Liver (tissue), 9 donors: ENCODE results near the gene OPN4. TPM values are rescaled to one million over a fixed set of nuclear protein-coding genes. Genes with fewer than 3 reads are reported as not detected.

Experiments
- DNase-seq: peaks from one replicate; pipeline ENCODE4 v3.0.0-alpha.2; 2017; ENCODE audit warnings: low spot score
- H3K27ac ChIP-seq, 2 donors: one replicate each; pipeline ENCODE4 v1.7.0; 2013; ENCODE audit warnings: inconsistent platforms in 2 of 2, low read length in 2 of 2, control low read depth in 1 of 2, low read depth in 1 of 2, mild to moderate bottlenecking in 1 of 2
- H3K27me3 ChIP-seq, 4 donors: one replicate each; pipeline versions ENCODE4 v1.6.1 to v1.7.0; 2013; ENCODE audit warnings: low read length in 3 of 4, inconsistent platforms in 1 of 4, mild to moderate bottlenecking in 1 of 4, moderate library complexity in 1 of 4; ENCODE audit not compliant: control insufficient read depth in 4 of 4, insufficient read depth in 4 of 4
- H3K36me3 ChIP-seq, 4 donors: one replicate each; pipeline versions ENCODE4 v1.6.1 to v1.7.0; 2013; ENCODE audit warnings: low read length in 3 of 4, mild to moderate bottlenecking in 3 of 4, low read depth in 1 of 4, moderate library complexity in 1 of 4; ENCODE audit not compliant: control insufficient read depth in 4 of 4, insufficient read depth in 3 of 4
- H3K4me1 ChIP-seq, 4 donors: one replicate each; pipeline versions ENCODE4 v1.6.1 to v1.7.0; 2013; ENCODE audit warnings: low read length in 3 of 4, mild to moderate bottlenecking in 3 of 4, moderate library complexity in 1 of 4; ENCODE audit not compliant: control insufficient read depth in 4 of 4, insufficient read depth in 4 of 4
- H3K4me3 ChIP-seq, 3 donors: one replicate each; pipeline versions ENCODE4 v1.6.1 to v1.7.0; 2013; ENCODE audit warnings: low read length in 3 of 3, control low read depth in 1 of 3, low read depth in 1 of 3, mild to moderate bottlenecking in 1 of 3
- H3K9ac ChIP-seq, 2 donors: one replicate each; pipeline ENCODE4 v1.7.0; 2013; ENCODE audit warnings: low read length in 2 of 2, mild to moderate bottlenecking in 2 of 2, moderate library complexity in 2 of 2, control low read depth in 1 of 2, low read depth in 1 of 2
- H3K9me3 ChIP-seq, 4 donors: one replicate each; pipeline versions ENCODE4 v1.6.1 to v1.7.0; 2013; ENCODE audit warnings: low read length in 3 of 4; ENCODE audit not compliant: control insufficient read depth in 4 of 4
- EGR1 ChIP-seq, 2 donors: IDR thresholded peaks; 2 replicates each; pipeline ENCODE4 v1.6.1; 2016 to 2018; ENCODE audit warnings: antibody characterized with exemption in 2 of 2, low read depth in 2 of 2
- FOXA1 ChIP-seq: IDR thresholded peaks from 2 replicates; pipeline ENCODE4 v1.6.1; 2016; ENCODE audit warnings: antibody characterized with exemption
- GABPA ChIP-seq, 2 donors: IDR thresholded peaks in 1 of 2; conservative IDR thresholded peaks in 1 of 2; 2 replicates each; pipeline ENCODE4 v1.6.1; 2016; ENCODE audit warnings: antibody characterized with exemption in 2 of 2, mild to moderate bottlenecking in 1 of 2, moderate library complexity in 1 of 2
- HNF4A ChIP-seq, 2 donors: conservative IDR thresholded peaks; 2 replicates each; pipeline ENCODE4 v1.6.1; 2016; ENCODE audit warnings: antibody characterized with exemption in 2 of 2, mild to moderate bottlenecking in 2 of 2
- HNF4G ChIP-seq: IDR thresholded peaks from 2 replicates; pipeline ENCODE4 v1.6.1; 2016; ENCODE audit warnings: antibody characterized with exemption
- JUND ChIP-seq, 2 donors: IDR thresholded peaks; 2 replicates each; pipeline ENCODE4 v1.6.1; 2016; ENCODE audit warnings: antibody characterized with exemption in 2 of 2
- NR2F2 ChIP-seq: IDR thresholded peaks from 2 replicates; pipeline ENCODE4 v1.6.1; 2016; ENCODE audit warnings: antibody characterized with exemption
- RAD21 ChIP-seq, 2 donors: IDR thresholded peaks; 2 replicates each; pipeline ENCODE4 v1.6.1; 2016; ENCODE audit warnings: antibody characterized with exemption in 2 of 2, mild to moderate bottlenecking in 2 of 2
- RXRA ChIP-seq, 2 donors: IDR thresholded peaks; 2 replicates each; pipeline ENCODE4 v1.6.1; 2017 to 2018; ENCODE audit warnings: antibody characterized with exemption in 2 of 2, mild to moderate bottlenecking in 1 of 2
- SP1 ChIP-seq: IDR thresholded peaks from 2 replicates; pipeline ENCODE4 v1.6.1; 2018; ENCODE audit warnings: antibody characterized with exemption, mild to moderate bottlenecking
- YY1 ChIP-seq: IDR thresholded peaks from 2 replicates; pipeline ENCODE4 v1.6.1; 2016; ENCODE audit warnings: antibody characterized with exemption, mild to moderate bottlenecking
- WGBS: extraction: QIAGEN DNeasy Blood & Tissue Kit; methylation state at CpG from one replicate; pipeline ENCODE4 v1.1.7; 2013; 5-methylcytosine and 5-hydroxymethylcytosine counted together
- polyA plus RNA-seq, 2 donors: library from polyadenylated mRNA; stranded (reverse) in 1 of 2; unstranded in 1 of 2; fragments of 200-250 nt in 1 of 2; fragments of >200 nt in 1 of 2; fragmentation: Nextera tagmentation in 1 of 2; extraction: Ambion mirVana in 1 of 2; gene quantifications; one replicate each; pipeline versions ENCODE4 v1.2.1 to v1.2.3, GENCODE V29; 2013 to 2015
- total RNA-seq, 2 donors: library from RNA; depleted of rRNA; stranded (reverse); fragments of >200 nt; gene quantifications; one replicate each; pipeline ENCODE4 v1.2.3, GENCODE V29; 2014
- TF ChIP-seq, protein P1 (sequence below): IDR thresholded peaks from 2 replicates; pipeline ENCODE4 v1.6.1; 2016; ENCODE audit warnings: antibody characterized with exemption
- TF ChIP-seq, protein P2 (sequence below): IDR thresholded peaks from 2 replicates; pipeline ENCODE4 v1.6.1; 2016; ENCODE audit warnings: antibody characterized with exemption, mild to moderate bottlenecking
- TF ChIP-seq, protein P3 (sequence below): IDR thresholded peaks from 2 replicates; pipeline ENCODE4 v1.6.1; 2016; ENCODE audit warnings: antibody characterized with exemption
- TF ChIP-seq, protein P4 (sequence below): fragments of 150-350 bp; IDR thresholded peaks from 2 replicates; pipeline ENCODE4 v1.5.1; 2017; ENCODE audit warnings: improper control_type of control experiment, low read depth, low read length; ENCODE audit not compliant: missing input control
- donor health status: healthy.
- donor health status: healthy.
- donor health status: healthy.
- donor health status: healthy.
- donor health status: healthy.

Gene OPN4
- total and polyA plus RNA-seq, 4 donors: not detected

DNA sequence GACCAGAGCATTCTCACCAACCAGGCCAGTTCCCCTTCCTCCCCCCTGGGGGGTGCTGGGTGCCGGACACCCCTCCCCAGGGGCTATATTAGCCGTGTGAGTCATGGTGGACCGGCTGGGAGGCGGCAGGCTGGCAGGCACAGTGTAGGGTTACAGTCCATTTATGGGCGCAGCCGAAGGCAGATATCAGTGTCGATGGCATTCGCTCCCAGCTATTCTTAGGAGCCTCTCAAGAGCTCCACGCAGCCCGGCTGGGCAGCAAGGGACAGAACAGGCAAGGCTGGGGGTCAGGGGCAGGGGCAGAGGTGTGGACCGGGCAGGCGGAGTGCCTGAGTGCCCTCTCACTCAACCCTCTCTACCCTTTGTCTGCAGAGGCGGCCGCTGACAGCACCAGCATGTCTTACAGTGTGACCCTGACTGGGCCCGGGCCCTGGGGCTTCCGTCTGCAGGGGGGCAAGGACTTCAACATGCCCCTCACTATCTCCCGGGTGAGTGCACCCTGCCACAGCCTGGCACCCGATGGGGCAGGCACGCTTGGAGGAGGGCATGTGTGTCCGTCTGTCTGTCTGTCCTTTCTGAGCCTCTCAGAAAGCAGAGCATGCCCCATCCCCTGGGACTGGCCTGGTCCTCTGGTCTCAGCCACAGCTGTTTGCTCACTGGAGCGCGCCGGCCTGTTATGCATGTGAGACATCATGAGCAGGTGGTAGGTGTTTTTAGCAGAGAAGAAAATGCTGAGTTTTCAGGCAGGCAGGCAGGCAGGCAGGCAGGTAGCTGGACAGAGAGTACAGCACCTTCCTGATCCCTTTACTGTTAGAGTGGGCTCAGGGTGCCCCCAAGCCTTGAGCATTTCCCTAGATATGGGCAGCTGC, 14.2 kb downstream of the OPN4 start, which contains the start of gene LDB3:
Gene LDB3, plus strand, starts transcription at position 215 of the 869 bp plus-strand sequence. Its CDS starts 181 bp downstream, at position 396.
- H3K9me3 ChIP-seq: no peaks in the 10 kb centered on the region
- DNase-seq: no peak
- no peaks in the 10 kb centered on the region for H3K27me3 ChIP-seq
- TF ChIP-seq RAD21 (IDR thresholded peaks at IDR 0.05): no peak
- no peak for TF ChIP-seq JUND (IDR thresholded peaks at IDR 0.05)
- TF ChIP-seq SP1: no peak
- TF ChIP-seq GABPA (IDR thresholded peaks at IDR 0.05 in 1 of 2, conservative IDR thresholded peaks at IDR 0.05 in 1 of 2): no peak
- no peak for TF ChIP-seq FOXA1
- no peak for TF ChIP-seq HNF4G
- no peak for TF ChIP-seq EGR1 (IDR thresholded peaks at IDR 0.05; ENCODE audit: low read depth in 2 of 2)
- no peak for TF ChIP-seq RXRA (IDR thresholded peaks at IDR 0.05)
- TF ChIP-seq YY1: no peak
- no peak for TF ChIP-seq NR2F2
- no peak within 1 kb of the TSS for H3K27ac ChIP-seq
- no peak within 1 kb of the TSS for H3K9ac ChIP-seq
- H3K36me3 ChIP-seq: no peaks in the 10 kb centered on the region
- WGBS: 83% methylated on average over 23 of the region's 23 CpGs
- no peak within 1 kb of the TSS for H3K4me3 ChIP-seq
- H3K4me1 ChIP-seq: no peaks in the 10 kb centered on the region

DNA sequence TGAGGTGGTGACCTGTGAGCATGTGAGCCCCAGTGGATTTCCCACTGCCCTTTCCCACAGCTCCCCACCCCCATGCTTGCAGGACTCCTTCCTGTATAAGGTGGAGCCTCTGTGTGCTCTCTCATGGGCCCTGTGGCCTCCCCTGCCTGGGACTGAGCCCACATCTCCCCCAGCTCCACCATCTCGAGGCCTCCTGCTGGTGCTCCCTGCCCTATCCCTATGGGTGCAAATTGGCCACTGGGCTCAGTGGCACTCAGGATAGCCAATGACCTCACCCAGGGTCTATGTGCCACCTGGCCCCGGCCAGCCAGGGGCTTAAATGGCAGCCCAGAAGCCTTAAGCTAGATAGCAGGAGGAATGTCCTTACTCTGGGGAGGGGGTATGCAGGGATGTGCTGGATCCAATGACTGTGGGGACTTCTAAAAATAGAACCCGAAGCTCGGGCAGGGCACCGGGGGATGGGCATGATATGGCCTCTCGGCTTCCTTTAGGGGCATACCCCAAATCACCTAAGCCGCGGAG, 16.0 kb downstream of the OPN4 start:
- H3K4me3 ChIP-seq: no peak overlapping the region
- DNase-seq: no peak
- no peaks in the 10 kb centered on the region for H3K27me3 ChIP-seq
- 86% methylated on average over 8 of the region's 8 CpGs for WGBS
- no peaks in the 10 kb centered on the region for H3K9me3 ChIP-seq
- H3K4me1 ChIP-seq: no peaks in the 10 kb centered on the region
- no peak overlapping the region for H3K27ac ChIP-seq
- TF ChIP-seq FOXA1 (no peak), RXRA (IDR thresholded peaks at IDR 0.05) (no peak), HNF4A (conservative IDR thresholded peaks at IDR 0.05) (no peak), GABPA (IDR thresholded peaks at IDR 0.05 in 1 of 2, conservative IDR thresholded peaks at IDR 0.05 in 1 of 2) (no peak), JUND (IDR thresholded peaks at IDR 0.05) (no peak), EGR1 (IDR thresholded peaks at IDR 0.05; ENCODE audit: low read depth in 2 of 2) (no peak), RAD21 (IDR thresholded peaks at IDR 0.05) (no peak)
- TF ChIP-seq, protein P1, sequence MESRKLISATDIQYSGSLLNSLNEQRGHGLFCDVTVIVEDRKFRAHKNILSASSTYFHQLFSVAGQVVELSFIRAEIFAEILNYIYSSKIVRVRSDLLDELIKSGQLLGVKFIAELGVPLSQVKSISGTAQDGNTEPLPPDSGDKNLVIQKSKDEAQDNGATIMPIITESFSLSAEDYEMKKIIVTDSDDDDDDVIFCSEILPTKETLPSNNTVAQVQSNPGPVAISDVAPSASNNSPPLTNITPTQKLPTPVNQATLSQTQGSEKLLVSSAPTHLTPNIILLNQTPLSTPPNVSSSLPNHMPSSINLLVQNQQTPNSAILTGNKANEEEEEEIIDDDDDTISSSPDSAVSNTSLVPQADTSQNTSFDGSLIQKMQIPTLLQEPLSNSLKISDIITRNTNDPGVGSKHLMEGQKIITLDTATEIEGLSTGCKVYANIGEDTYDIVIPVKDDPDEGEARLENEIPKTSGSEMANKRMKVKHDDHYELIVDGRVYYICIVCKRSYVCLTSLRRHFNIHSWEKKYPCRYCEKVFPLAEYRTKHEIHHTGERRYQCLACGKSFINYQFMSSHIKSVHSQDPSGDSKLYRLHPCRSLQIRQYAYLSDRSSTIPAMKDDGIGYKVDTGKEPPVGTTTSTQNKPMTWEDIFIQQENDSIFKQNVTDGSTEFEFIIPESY: no peak
- TF ChIP-seq, protein P2, sequence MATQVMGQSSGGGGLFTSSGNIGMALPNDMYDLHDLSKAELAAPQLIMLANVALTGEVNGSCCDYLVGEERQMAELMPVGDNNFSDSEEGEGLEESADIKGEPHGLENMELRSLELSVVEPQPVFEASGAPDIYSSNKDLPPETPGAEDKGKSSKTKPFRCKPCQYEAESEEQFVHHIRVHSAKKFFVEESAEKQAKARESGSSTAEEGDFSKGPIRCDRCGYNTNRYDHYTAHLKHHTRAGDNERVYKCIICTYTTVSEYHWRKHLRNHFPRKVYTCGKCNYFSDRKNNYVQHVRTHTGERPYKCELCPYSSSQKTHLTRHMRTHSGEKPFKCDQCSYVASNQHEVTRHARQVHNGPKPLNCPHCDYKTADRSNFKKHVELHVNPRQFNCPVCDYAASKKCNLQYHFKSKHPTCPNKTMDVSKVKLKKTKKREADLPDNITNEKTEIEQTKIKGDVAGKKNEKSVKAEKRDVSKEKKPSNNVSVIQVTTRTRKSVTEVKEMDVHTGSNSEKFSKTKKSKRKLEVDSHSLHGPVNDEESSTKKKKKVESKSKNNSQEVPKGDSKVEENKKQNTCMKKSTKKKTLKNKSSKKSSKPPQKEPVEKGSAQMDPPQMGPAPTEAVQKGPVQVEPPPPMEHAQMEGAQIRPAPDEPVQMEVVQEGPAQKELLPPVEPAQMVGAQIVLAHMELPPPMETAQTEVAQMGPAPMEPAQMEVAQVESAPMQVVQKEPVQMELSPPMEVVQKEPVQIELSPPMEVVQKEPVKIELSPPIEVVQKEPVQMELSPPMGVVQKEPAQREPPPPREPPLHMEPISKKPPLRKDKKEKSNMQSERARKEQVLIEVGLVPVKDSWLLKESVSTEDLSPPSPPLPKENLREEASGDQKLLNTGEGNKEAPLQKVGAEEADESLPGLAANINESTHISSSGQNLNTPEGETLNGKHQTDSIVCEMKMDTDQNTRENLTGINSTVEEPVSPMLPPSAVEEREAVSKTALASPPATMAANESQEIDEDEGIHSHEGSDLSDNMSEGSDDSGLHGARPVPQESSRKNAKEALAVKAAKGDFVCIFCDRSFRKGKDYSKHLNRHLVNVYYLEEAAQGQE: no peak
- TF ChIP-seq, protein P3, sequence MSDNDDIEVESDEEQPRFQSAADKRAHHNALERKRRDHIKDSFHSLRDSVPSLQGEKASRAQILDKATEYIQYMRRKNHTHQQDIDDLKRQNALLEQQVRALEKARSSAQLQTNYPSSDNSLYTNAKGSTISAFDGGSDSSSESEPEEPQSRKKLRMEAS: no peak
- TF ChIP-seq, protein P4, sequence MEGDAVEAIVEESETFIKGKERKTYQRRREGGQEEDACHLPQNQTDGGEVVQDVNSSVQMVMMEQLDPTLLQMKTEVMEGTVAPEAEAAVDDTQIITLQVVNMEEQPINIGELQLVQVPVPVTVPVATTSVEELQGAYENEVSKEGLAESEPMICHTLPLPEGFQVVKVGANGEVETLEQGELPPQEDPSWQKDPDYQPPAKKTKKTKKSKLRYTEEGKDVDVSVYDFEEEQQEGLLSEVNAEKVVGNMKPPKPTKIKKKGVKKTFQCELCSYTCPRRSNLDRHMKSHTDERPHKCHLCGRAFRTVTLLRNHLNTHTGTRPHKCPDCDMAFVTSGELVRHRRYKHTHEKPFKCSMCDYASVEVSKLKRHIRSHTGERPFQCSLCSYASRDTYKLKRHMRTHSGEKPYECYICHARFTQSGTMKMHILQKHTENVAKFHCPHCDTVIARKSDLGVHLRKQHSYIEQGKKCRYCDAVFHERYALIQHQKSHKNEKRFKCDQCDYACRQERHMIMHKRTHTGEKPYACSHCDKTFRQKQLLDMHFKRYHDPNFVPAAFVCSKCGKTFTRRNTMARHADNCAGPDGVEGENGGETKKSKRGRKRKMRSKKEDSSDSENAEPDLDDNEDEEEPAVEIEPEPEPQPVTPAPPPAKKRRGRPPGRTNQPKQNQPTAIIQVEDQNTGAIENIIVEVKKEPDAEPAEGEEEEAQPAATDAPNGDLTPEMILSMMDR: no peak
- no peak overlapping the region for H3K9ac ChIP-seq
- no peaks in the 10 kb centered on the region for H3K36me3 ChIP-seq
